A549 (cell line): ENCODE results near the gene SENP7. TPM values are rescaled to one million over a fixed set of nuclear protein-coding genes. Genes with fewer than 3 reads are reported as not detected.

ENCODE experiments used
- ATAC-seq, 2 experiments: fragments of 200-7000 bp in 1 of 2; fragments of >200 bp in 1 of 2; cut with Nextera tagmentation in 1 of 2; cut with Tn5 transposase in 1 of 2; 3 replicates each; pipeline versions ENCODE4 v1.8.0 to v1.9.1; 2018 to 2020; ENCODE audit warnings: mild to moderate bottlenecking in 1 of 2, moderate library complexity in 1 of 2
- CTCF ChIA-PET: fragments of 300-600 bp; sonication (Branson Sonifier 250); formaldehyde crosslinking; extraction: SDS; loops from one replicate; lab custom pipeline; 2021; ENCODE audit warnings: antibody characterized with exemption, inconsistent platforms; lab: Yijun Ruan, JAX
- POLR2A ChIA-PET: fragments of 350-600 bp; formaldehyde crosslinking; extraction: SDS; loops from one replicate; lab custom pipeline; 2021; ENCODE audit warnings: antibody characterized with exemption, inconsistent platforms; lab: Yijun Ruan, JAX
- DNase-seq, 2 experiments: peaks; one replicate each; pipeline versions ENCODE4 v3.0.0 to v3.0.0-alpha.2; 2011 to 2016; ENCODE audit warnings: low read depth in 1 of 2, low spot score in 1 of 2
- FAIRE-seq: peaks from 2 replicates; lab custom pipeline; 2011; peaks lifted over from hg19 to GRCh38; lab: Jason Lieb, UNC
- H3K27ac ChIP-seq, 2 experiments: fragments of >200 bp; sonication (Bioruptor Twin); formaldehyde crosslinking; 3 replicates each; pipeline ENCODE4 v1.5.1; 2016 to 2017
- H3K4me1 ChIP-seq: fragments of >200 bp; sonication (Bioruptor Twin); formaldehyde crosslinking; 3 replicates; pipeline ENCODE4 v1.6.1; 2016
- H3K4me2 ChIP-seq: fragments of >200 bp; sonication (Bioruptor Twin); formaldehyde crosslinking; 3 replicates; pipeline ENCODE4 v1.6.1; 2016
- H3K4me3 ChIP-seq: fragments of >200 bp; sonication (Bioruptor Twin); formaldehyde crosslinking; 3 replicates; pipeline ENCODE4 v1.5.1; 2016
- H3K9me3 ChIP-seq: fragments of >200 bp; sonication (Bioruptor Twin); formaldehyde crosslinking; 3 replicates; pipeline ENCODE4 v1.6.1; 2016
- BHLHE40 ChIP-seq: IDR thresholded peaks from 2 replicates; pipeline ENCODE4 v1.6.1; 2012; ENCODE audit warnings: low read depth, low read length, inconsistent platforms
- CBX2 ChIP-seq: fragments of 200-600 bp; sonication (generic); IDR thresholded peaks from 2 replicates; pipeline ENCODE4 v1.6.1; 2016; ENCODE audit warnings: low read depth, mild to moderate bottlenecking, borderline replicate concordance
- CHD4 ChIP-seq: fragments of 200-600 bp; sonication (generic); IDR thresholded peaks from 2 replicates; pipeline ENCODE4 v1.6.1; 2016; ENCODE audit warnings: antibody characterized with exemption, mild to moderate bottlenecking, borderline replicate concordance
- EP300 ChIP-seq, 2 experiments: fragments of >200 bp; sonication (Bioruptor Twin); formaldehyde crosslinking; IDR thresholded peaks; 2 replicates in 1 of 2; 3 replicates in 1 of 2; pipeline ENCODE4 v1.6.1; 2016 to 2017
- ESRRA ChIP-seq: fragments of 150-350 bp; IDR thresholded peaks from 2 replicates; pipeline ENCODE4 v1.6.1; 2014; ENCODE audit warnings: mild to moderate bottlenecking, low read length, borderline replicate concordance
- GATA3 ChIP-seq: IDR thresholded peaks from 2 replicates; pipeline ENCODE4 v1.6.1; 2012; ENCODE audit warnings: borderline replicate concordance
- HEYL ChIP-seq: fragments of 250-450 bp; sonication (Bioruptor Pico); IDR thresholded peaks from 2 replicates; pipeline ENCODE4 v1.8.0; 2021; ENCODE audit warnings: mild to moderate bottlenecking, moderate library complexity
- HOXB13 ChIP-seq: fragments of 250-450 bp; sonication (Bioruptor Pico); IDR thresholded peaks from 2 replicates; pipeline ENCODE4 v1.5.0; 2020; ENCODE audit warnings: low read depth, mild to moderate bottlenecking, moderate library complexity
- JUN ChIP-seq, 2 experiments: fragments of >200 bp; sonication (Bioruptor Twin); formaldehyde crosslinking; IDR thresholded peaks; 2 replicates in 1 of 2; 3 replicates in 1 of 2; pipeline ENCODE4 v1.6.1; 2016 to 2017
- JUNB ChIP-seq: fragments of >200 bp; sonication (Bioruptor Twin); formaldehyde crosslinking; IDR thresholded peaks from 2 replicates; pipeline ENCODE4 v1.6.1; 2016
- KDM1A ChIP-seq: fragments of 200-600 bp; sonication (generic); IDR thresholded peaks from 2 replicates; pipeline ENCODE4 v1.6.1; 2016; ENCODE audit warnings: low read depth, mild to moderate bottlenecking
- KDM5A ChIP-seq: fragments of 200-600 bp; sonication (generic); IDR thresholded peaks from 2 replicates; pipeline ENCODE4 v1.6.1; 2016; ENCODE audit warnings: antibody characterized with exemption, mild to moderate bottlenecking
- MAFK ChIP-seq: fragments of 450-650 bp; IDR thresholded peaks from 2 replicates; pipeline ENCODE4 v1.6.1; 2014; ENCODE audit not compliant: partially characterized antibody
- MAZ ChIP-seq: fragments of 150-350 bp; IDR thresholded peaks from 2 replicates; pipeline ENCODE4 v1.6.1; 2014; ENCODE audit warnings: antibody characterized with exemption, low read depth, low read length, borderline replicate concordance
- NPAS2 ChIP-seq: fragments of 250-450 bp; sonication (Bioruptor Pico); IDR thresholded peaks from 2 replicates; pipeline ENCODE4 v1.8.0; 2022; ENCODE audit warnings: mild to moderate bottlenecking, moderate library complexity, borderline replicate concordance
- PBX3 ChIP-seq: IDR thresholded peaks from 2 replicates; pipeline ENCODE4 v1.6.1; 2012
- POLR2A ChIP-seq: IDR thresholded peaks from 2 replicates; pipeline ENCODE4 v1.6.1; 2012; ENCODE audit warnings: mild to moderate bottlenecking, low read length
- REST ChIP-seq: fragments of 200-600 bp; sonication (generic); IDR thresholded peaks from 2 replicates; pipeline ENCODE4 v1.6.1; 2016; ENCODE audit warnings: antibody characterized with exemption, mild to moderate bottlenecking, moderate library complexity
- SREBF2 ChIP-seq: fragments of 450-650 bp; IDR thresholded peaks from 2 replicates; pipeline ENCODE4 v1.6.1; 2014; ENCODE audit warnings: mild to moderate bottlenecking, moderate library complexity
- TP53 ChIP-seq: fragments of 250-450 bp; sonication (Bioruptor Pico); IDR thresholded peaks from 2 replicates; pipeline ENCODE4 v1.5.0; 2021; ENCODE audit warnings: mild to moderate bottlenecking, moderate library complexity
- USF2 ChIP-seq: fragments of 450-650 bp; IDR thresholded peaks from 2 replicates; pipeline ENCODE4 v1.6.1; 2014; ENCODE audit warnings: antibody characterized with exemption
- ZFP36 ChIP-seq: fragments of 450-650 bp; IDR thresholded peaks from 2 replicates; pipeline ENCODE4 v1.6.1; 2014; ENCODE audit warnings: borderline replicate concordance; ENCODE audit not compliant: partially characterized antibody
- ZSCAN20 ChIP-seq: fragments of 250-450 bp; sonication (Bioruptor Pico); IDR thresholded peaks from 2 replicates; pipeline ENCODE4 v1.8.0; 2022; ENCODE audit warnings: mild to moderate bottlenecking, moderate library complexity
- WGBS: methylation state at CpG from one replicate; pipeline ENCODE4 v1.1.6; 2017; ENCODE audit errors: missing lambda C conversion rate; 5-methylcytosine and 5-hydroxymethylcytosine counted together
- polyA plus RNA-seq, 4 experiments: library from polyadenylated mRNA; depleted of rRNA in 3 of 4; stranded (reverse); fragments of >200 nt; fragmentation: RNase III in 1 of 4; extraction: RNeasy Plus Mini Kit Qiagen cat#74134 plus additional on column Dnase treatment in 1 of 4; gene quantifications; 2 replicates in 3 of 4; 3 replicates in 1 of 4; pipeline ENCODE4 v1.2.3, GENCODE V29; 2011 to 2017

The SENP7 gene
- polyA plus RNA-seq, 2 of the 4 experiments (the other 2 are of a cell fraction) = 3.1 to 10.3 TPM

GRCh38 chr3:101388706-101389105 lies 124.3 kb downstream of the SENP7 start:
- no peak overlapping the region for H3K4me2 ChIP-seq
- H3K9me3 ChIP-seq = peaks cover 12% of the 10 kb centered on the region; the same call in 2 of the 3 replicates
- H3K27ac ChIP-seq = no peak overlapping the region
- ChIA-PET POLR2A (no interaction called here), CTCF (no interaction called here)
- ATAC-seq = no peak
- no peaks in the 10 kb centered on the region for H3K4me1 ChIP-seq
- no peak overlapping the region for H3K4me3 ChIP-seq
- no peak for FAIRE-seq
- DNase-seq = no peak
- no peak for TF ChIP-seq MAFK
- TF ChIP-seq HEYL (CRISPR knock-in tag) = no peak
- no peak for TF ChIP-seq TP53 (CRISPR knock-in tag)
- no peak for TF ChIP-seq JUNB
- TF ChIP-seq SREBF2 = no peak
- TF ChIP-seq KDM1A = no peak
- TF ChIP-seq REST = no peak
- no peak for TF ChIP-seq ZSCAN20 (CRISPR knock-in tag)
- TF ChIP-seq USF2 = no peak
- no peak for TF ChIP-seq NPAS2 (CRISPR knock-in tag)
- TF ChIP-seq CBX2 = no peak
- TF ChIP-seq EP300 (IDR thresholded peaks at IDR 0.05) = no peak

- FAIRE-seq = no peak
- DNase-seq = no peak
- H3K4me1 ChIP-seq = no peaks in the 10 kb centered on the region
- H3K9me3 ChIP-seq = peaks cover 12% of the 10 kb centered on the region; the same call in 2 of the 3 replicates
- TF ChIP-seq JUN (IDR thresholded peaks at IDR 0.05) (no peak), TP53 (CRISPR knock-in tag) (no peak)
- CTCF ChIA-PET = no interaction called here
- POLR2A ChIA-PET = no interaction called here
- H3K27ac ChIP-seq = no peak overlapping the region
- WGBS = 71% methylated on average over 5 of the region's 5 CpGs
- no peak overlapping the region for H3K4me2 ChIP-seq
- H3K4me3 ChIP-seq = no peak overlapping the region
- no peak for ATAC-seq
Measured at GRCh38 chr3:101387351-101387750, 125.7 kb downstream of the SENP7 start.

- H3K4me1 ChIP-seq = no peaks in the 10 kb centered on the region
- H3K4me2 ChIP-seq = no peak overlapping the region
- 85% methylated on average over 9 of the region's 10 CpGs for WGBS
- H3K4me3 ChIP-seq = no peak overlapping the region
- FAIRE-seq = no peak
- no peak overlapping the region for H3K27ac ChIP-seq
- H3K9me3 ChIP-seq = peaks cover 16% of the 10 kb centered on the region; the same call in 2 of the 3 replicates
- TF ChIP-seq PBX3 = no peak
- TF ChIP-seq MAZ = no peak
- no peak for TF ChIP-seq HOXB13 (CRISPR knock-in tag)
- no peak for TF ChIP-seq TP53 (CRISPR knock-in tag)
- no peak for TF ChIP-seq ZFP36
- TF ChIP-seq BHLHE40 = no peak
- TF ChIP-seq POLR2A = no peak
- TF ChIP-seq REST = no peak
- TF ChIP-seq ESRRA = no peak
- no peak for TF ChIP-seq JUNB
- no peak for TF ChIP-seq CHD4
- TF ChIP-seq KDM5A = no peak
- TF ChIP-seq GATA3 = no peak
- DNase-seq = no peak
- ChIA-PET POLR2A (no interaction called here), CTCF (interaction anchor here (1.2 to 2.2 kb wide), 2 partner anchors 19 to 921 kb away, joined by 4 read pairs; no protein-coding TSS in a partner anchor)
- ATAC-seq = no peak
Measured at GRCh38 chr3:101384426-101384825, 128.6 kb downstream of the SENP7 start.
